ENCODE results near the gene CALML5.

DNA sequence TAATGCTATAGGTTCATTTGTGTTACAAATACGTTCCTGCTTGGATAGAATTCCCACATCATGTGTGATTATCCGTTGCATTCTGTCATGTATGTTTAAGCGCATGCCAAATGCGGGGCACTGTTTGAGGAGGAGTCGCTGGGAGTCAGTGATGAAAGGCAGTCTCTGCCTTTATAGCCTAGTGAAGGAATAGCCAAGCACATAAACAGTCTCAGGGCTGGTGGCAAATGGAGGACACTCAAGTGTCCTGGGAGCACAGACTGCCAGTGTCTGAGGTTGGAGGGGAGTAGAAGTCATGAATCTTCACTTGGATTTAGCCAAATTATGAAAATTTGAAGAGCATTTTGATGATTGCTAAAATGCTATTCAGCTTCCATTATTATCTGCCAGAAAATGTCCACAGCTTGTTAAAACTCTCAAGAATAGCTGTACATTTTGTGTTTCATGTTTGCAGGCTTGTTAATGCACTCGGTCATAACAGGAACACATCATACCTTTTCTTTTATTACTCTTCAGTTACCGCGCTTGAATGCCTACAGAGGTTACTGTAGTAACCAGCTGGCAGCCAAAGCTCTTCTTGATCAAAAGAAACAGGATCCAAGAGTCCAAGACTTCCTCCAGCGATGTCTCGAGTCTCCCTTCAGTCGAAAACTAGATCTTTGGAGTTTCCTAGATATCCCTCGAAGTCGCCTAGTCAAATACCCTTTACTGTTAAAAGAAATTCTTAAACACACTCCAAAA is 45.5 kb downstream of the CALML5 start:
- TF ChIP-seq, protein P1, sequence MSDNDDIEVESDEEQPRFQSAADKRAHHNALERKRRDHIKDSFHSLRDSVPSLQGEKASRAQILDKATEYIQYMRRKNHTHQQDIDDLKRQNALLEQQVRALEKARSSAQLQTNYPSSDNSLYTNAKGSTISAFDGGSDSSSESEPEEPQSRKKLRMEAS (IDR thresholded peaks at IDR 0.05): no peak
- TF ChIP-seq TAF1 (IDR thresholded peaks at IDR 0.05; ENCODE audit: low read depth): no peak
- no peak for TF ChIP-seq CEBPB (IDR thresholded peaks at IDR 0.05)
- TF ChIP-seq USF1 (IDR thresholded peaks at IDR 0.05): no peak
- no peak for TF ChIP-seq YY1 (IDR thresholded peaks at IDR 0.05; ENCODE audit: low read depth)
- no peak for TF ChIP-seq EP300 (IDR thresholded peaks at IDR 0.05; ENCODE audit: borderline replicate concordance)
- TF ChIP-seq REST (IDR thresholded peaks at IDR 0.05; ENCODE audit: low read depth): no peak
- no peak for TF ChIP-seq RAD21 (IDR thresholded peaks at IDR 0.05; ENCODE audit: low read depth)
- no peak for TF ChIP-seq TCF12 (IDR thresholded peaks at IDR 0.05; ENCODE audit: low read depth)
